ENCODE data around the gene NCAPD2.
"Not testable (repeated sequence)": the region's sequence is repeated elsewhere in the genome, so short reads cannot be mapped to it uniquely, and the experiment has no call there.

NCAPD2 gene

DNA sequence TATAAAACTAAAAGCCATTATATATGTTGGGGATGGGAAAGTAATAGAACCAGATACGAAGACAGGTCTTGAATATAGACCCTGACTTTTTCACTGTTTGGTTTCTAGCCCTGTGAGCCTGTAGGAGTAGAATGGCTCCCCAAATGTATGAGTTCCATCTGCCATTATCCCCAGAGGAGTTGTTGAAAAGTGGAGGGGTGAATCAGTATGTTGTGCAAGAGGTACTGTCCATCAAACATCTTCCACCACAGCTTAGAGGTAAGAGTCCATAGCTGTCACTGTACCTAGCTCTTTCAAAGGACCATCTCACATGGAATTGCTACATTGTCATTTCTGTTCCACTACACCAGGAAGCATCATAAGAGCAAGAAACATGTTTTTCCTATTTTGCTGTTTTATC, 1.1 kb downstream of the NCAPD2 start:
- no peak overlapping the region for H3K27ac ChIP-seq
- no peak overlapping the region for H3K9ac ChIP-seq
- H3K36me3 ChIP-seq (ENCODE audit: control insufficient read depth, insufficient read depth, low read length): no peaks in the 10 kb centered on the region
- H3K4me3 ChIP-seq (ENCODE audit: low read depth, low read length): peak overlapping the region; percentile 94
- no peaks in the 10 kb centered on the region for H3K9me3 ChIP-seq (ENCODE audit: control insufficient read depth, low read length)
- H3K79me2 ChIP-seq: peaks cover 30% of the 10 kb centered on the region
- TF ChIP-seq, protein P1, sequence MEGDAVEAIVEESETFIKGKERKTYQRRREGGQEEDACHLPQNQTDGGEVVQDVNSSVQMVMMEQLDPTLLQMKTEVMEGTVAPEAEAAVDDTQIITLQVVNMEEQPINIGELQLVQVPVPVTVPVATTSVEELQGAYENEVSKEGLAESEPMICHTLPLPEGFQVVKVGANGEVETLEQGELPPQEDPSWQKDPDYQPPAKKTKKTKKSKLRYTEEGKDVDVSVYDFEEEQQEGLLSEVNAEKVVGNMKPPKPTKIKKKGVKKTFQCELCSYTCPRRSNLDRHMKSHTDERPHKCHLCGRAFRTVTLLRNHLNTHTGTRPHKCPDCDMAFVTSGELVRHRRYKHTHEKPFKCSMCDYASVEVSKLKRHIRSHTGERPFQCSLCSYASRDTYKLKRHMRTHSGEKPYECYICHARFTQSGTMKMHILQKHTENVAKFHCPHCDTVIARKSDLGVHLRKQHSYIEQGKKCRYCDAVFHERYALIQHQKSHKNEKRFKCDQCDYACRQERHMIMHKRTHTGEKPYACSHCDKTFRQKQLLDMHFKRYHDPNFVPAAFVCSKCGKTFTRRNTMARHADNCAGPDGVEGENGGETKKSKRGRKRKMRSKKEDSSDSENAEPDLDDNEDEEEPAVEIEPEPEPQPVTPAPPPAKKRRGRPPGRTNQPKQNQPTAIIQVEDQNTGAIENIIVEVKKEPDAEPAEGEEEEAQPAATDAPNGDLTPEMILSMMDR (IDR thresholded peaks at IDR 0.05): no peak
- peaks cover 11% of the 10 kb centered on the region for H3K4me1 ChIP-seq
- peak overlapping the region; percentile 79 for H3K4me2 ChIP-seq (ENCODE audit: low read length)
- H2AFZ ChIP-seq: no peak overlapping the region
- H3K27me3 ChIP-seq (ENCODE audit: control insufficient read depth, insufficient read depth, low read length): no peaks in the 10 kb centered on the region

DNA sequence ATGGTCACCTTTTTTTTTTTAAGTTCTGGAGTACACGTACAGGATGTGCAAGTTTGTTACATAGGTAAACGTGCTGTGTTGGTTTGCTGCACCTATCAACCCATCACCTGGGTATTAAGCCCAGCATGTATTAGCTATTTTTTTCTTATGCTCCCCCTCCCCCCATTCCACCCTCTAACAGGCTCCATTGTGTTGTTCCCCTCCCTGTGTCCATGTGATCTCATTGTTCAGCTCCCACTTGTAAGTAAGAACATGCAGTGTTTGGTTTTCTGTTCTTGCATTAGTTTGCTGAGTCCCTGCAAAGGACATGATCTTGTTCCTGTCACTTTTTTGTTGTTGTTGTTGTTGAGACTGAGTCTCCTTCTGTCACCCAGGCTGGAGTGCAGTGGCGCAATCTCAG, 3.4 kb downstream of the NCAPD2 start:
- H3K36me3 ChIP-seq (ENCODE audit: control insufficient read depth, insufficient read depth, low read length); H3K9me3 ChIP-seq (ENCODE audit: control insufficient read depth, low read length); H3K9ac ChIP-seq; H2AFZ ChIP-seq; H3K27me3 ChIP-seq (ENCODE audit: control insufficient read depth, insufficient read depth, low read length); H3K4me2 ChIP-seq (ENCODE audit: low read length); H3K4me3 ChIP-seq (ENCODE audit: low read depth, low read length); H3K27ac ChIP-seq: not testable (repeated sequence)
- peaks cover 30% of the 10 kb centered on the region for H3K79me2 ChIP-seq
- H3K4me1 ChIP-seq: peaks cover 11% of the 10 kb centered on the region

DNA sequence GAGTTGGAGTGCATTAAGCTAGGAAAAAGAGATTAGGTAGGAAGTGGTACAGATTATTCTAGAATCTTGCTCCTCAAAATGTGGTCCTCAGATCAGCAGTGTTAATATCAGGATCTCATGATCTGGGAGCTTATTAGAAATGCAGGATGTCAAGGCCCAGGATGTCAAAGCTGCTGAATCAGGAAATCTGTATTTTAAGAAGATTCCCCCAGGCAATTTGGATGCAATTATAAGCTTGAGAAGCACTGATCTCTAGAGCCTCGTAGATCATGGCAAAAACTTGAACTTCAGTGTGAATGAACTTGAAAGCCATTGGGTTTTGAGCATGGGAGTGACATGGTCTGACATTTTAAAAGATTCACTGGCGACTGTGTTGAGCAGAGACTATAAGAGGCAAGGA, 6.6 kb downstream of the NCAPD2 start:
- no peak overlapping the region for H3K4me3 ChIP-seq (ENCODE audit: low read depth, low read length)
- no peaks in the 10 kb centered on the region for H3K9me3 ChIP-seq (ENCODE audit: control insufficient read depth, low read length)
- H3K4me2 ChIP-seq (ENCODE audit: low read length): no peak overlapping the region
- TF ChIP-seq, protein P1 (IDR thresholded peaks at IDR 0.05): no peak
- H3K79me2 ChIP-seq: peaks cover 24% of the 10 kb centered on the region
- H3K9ac ChIP-seq: no peak overlapping the region
- no peaks in the 10 kb centered on the region for H3K4me1 ChIP-seq
- no peaks in the 10 kb centered on the region for H3K36me3 ChIP-seq (ENCODE audit: control insufficient read depth, insufficient read depth, low read length)
- H3K27me3 ChIP-seq (ENCODE audit: control insufficient read depth, insufficient read depth, low read length): no peaks in the 10 kb centered on the region
- H2AFZ ChIP-seq: no peak overlapping the region
- H3K27ac ChIP-seq: no peak overlapping the region

DNA sequence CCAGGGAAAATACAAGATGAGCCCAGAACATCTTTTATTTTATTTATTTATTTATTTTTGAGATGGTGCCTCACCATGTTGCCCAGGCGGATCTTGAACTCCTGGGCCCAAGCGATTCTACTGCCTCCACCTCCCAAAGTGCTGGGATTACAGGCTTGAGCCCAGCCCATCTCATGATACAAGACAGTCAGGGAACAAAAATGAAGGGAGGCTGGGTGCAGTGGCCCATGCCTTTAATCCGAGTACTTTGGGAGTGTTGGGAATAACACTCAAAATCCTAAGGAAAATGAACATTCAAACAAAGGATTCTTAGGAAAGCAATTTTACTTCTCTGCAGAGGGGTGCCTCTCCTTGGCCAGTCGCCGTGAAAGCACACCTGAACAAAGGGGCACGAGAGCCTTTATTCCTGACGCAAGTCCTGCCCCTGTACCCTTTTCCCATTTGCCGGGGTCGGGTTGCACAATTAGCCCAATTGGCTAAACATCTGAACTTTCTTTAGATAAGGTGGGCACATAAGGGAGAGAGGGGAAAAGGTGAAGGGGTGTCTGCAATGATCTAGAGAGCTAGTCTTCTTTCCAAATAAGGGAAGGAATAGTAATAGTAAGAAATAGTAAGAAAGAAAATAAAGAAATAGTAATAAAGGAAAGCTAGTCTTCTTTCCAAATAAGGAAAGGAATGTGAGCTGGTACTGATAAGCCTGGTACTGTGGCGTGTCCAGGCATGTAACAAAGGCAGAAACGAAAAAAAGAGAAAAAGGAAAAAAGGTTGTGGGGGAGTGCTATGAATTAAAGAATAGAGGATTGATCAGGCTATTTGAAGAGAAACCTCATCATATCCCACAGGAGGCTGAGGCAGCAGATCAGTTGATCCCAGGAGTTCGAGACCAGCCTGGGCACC, 13.4 kb downstream of the NCAPD2 start:
- no peak overlapping the region for H3K4me3 ChIP-seq (ENCODE audit: low read depth, low read length)
- no peaks in the 10 kb centered on the region for H3K36me3 ChIP-seq (ENCODE audit: control insufficient read depth, insufficient read depth, low read length)
- no peak overlapping the region for H3K9ac ChIP-seq
- peaks cover 7% of the 10 kb centered on the region for H3K79me2 ChIP-seq
- H2AFZ ChIP-seq: no peak overlapping the region
- no peaks in the 10 kb centered on the region for H3K27me3 ChIP-seq (ENCODE audit: control insufficient read depth, insufficient read depth, low read length)
- H3K27ac ChIP-seq: peak overlapping the region; percentile 20
- TF ChIP-seq, protein P1 (IDR thresholded peaks at IDR 0.05): no peak
- peaks cover 13% of the 10 kb centered on the region for H3K4me1 ChIP-seq
- H3K9me3 ChIP-seq (ENCODE audit: control insufficient read depth, low read length): no peaks in the 10 kb centered on the region
- H3K4me2 ChIP-seq (ENCODE audit: low read length): peak overlapping the region; percentile 35

DNA sequence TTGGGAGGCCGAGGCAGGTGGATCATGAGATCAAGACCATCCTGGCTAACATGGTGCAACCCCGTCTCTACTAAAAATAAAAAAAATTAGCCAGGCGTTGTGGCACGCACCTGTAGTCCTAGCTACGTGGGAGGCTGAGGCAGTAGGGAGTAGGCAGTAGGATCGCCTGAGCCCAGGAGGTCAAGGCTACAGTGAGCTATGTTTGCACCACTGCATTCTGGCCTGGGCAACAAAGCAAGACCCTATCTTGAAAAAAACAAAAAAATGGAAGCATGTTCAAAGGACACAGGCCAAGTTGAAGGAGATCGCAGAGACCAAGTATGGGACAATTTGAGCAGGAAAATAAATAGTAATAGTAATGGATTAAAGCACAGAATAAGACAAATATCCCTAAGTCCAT, 14.2 kb downstream of the NCAPD2 start:
- H3K27ac ChIP-seq: no peak overlapping the region

More for the DNA sequence above, 14.2 kb downstream of the NCAPD2 start:
- H3K36me3 ChIP-seq (ENCODE audit: control insufficient read depth, insufficient read depth, low read length): no peaks in the 10 kb centered on the region
- H3K9me3 ChIP-seq (ENCODE audit: control insufficient read depth, low read length): no peaks in the 10 kb centered on the region
- no peaks in the 10 kb centered on the region for H3K27me3 ChIP-seq (ENCODE audit: control insufficient read depth, insufficient read depth, low read length)
- no peak overlapping the region for H3K4me2 ChIP-seq (ENCODE audit: low read length)
- no peak overlapping the region for H3K4me3 ChIP-seq (ENCODE audit: low read depth, low read length)
- H3K9ac ChIP-seq: no peak overlapping the region
- H2AFZ ChIP-seq: no peak overlapping the region
- peaks cover 13% of the 10 kb centered on the region for H3K4me1 ChIP-seq
- TF ChIP-seq, protein P1 (IDR thresholded peaks at IDR 0.05): no peak
- peaks cover 7% of the 10 kb centered on the region for H3K79me2 ChIP-seq

Data from parathyroid adenoma (tissue), 2 donors.